ENCODE data around the gene PRR11. TPM values are rescaled to one million over a fixed set of nuclear protein-coding genes. Genes with fewer than 3 reads are reported as not detected.
"Not testable (repeated sequence)": the region's sequence is repeated elsewhere in the genome, so short reads cannot be mapped to it uniquely, and the experiment has no call there.

Gene PRR11
- total and polyA plus RNA-seq, 2 donors (not counting 1 experiment from before 2014, with no cell fraction given) = 6.1 to 18.9 TPM

- H3K4me1 ChIP-seq (ENCODE audit: control insufficient read depth, extremely low read depth, insufficient read depth, low read length) = no peaks in the 10 kb centered on the region
- no peak for DNase-seq (ENCODE audit: low read depth in 2 of 2)
- no peaks in the 10 kb centered on the region for H3K9me3 ChIP-seq (ENCODE audit: control insufficient read depth, insufficient read depth, low read depth, low read length)
- H3K36me3 ChIP-seq (ENCODE audit: control insufficient read depth, insufficient read depth, low read length) = peaks cover 2% of the 10 kb centered on the region
- no peak for TF ChIP-seq EZH2 (IDR thresholded peaks at IDR 0.05; ENCODE audit: low read length, missing control alignments)
- TF ChIP-seq, protein P1, sequence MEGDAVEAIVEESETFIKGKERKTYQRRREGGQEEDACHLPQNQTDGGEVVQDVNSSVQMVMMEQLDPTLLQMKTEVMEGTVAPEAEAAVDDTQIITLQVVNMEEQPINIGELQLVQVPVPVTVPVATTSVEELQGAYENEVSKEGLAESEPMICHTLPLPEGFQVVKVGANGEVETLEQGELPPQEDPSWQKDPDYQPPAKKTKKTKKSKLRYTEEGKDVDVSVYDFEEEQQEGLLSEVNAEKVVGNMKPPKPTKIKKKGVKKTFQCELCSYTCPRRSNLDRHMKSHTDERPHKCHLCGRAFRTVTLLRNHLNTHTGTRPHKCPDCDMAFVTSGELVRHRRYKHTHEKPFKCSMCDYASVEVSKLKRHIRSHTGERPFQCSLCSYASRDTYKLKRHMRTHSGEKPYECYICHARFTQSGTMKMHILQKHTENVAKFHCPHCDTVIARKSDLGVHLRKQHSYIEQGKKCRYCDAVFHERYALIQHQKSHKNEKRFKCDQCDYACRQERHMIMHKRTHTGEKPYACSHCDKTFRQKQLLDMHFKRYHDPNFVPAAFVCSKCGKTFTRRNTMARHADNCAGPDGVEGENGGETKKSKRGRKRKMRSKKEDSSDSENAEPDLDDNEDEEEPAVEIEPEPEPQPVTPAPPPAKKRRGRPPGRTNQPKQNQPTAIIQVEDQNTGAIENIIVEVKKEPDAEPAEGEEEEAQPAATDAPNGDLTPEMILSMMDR (conservative IDR thresholded peaks at IDR 0.05 in 1 of 2, IDR thresholded peaks at IDR 0.05 in 1 of 2; ENCODE audit: low read depth in 1 of 2, low read length in 2 of 2) = no peak
- no peak overlapping the region for H2AFZ ChIP-seq (ENCODE audit: low read length)
- no peak overlapping the region for H3K9ac ChIP-seq (ENCODE audit: insufficient read depth, low read length)
- no peak overlapping the region for H3K4me3 ChIP-seq (replicated peaks in 1 of 4; ENCODE audit: control extremely low read depth in 1 of 4, insufficient read depth in 1 of 4, low read depth in 3 of 4, low read length in 4 of 4)
- H3K27ac ChIP-seq (ENCODE audit: insufficient read depth, low read length) = no peak overlapping the region
- no peaks in the 10 kb centered on the region for H3K27me3 ChIP-seq (ENCODE audit: control insufficient read depth, insufficient read depth, low read length)
- H3K79me2 ChIP-seq (ENCODE audit: control insufficient read depth, insufficient read depth, low read length) = peaks cover 8% of the 10 kb centered on the region
- H3K4me2 ChIP-seq (ENCODE audit: extremely low read depth, insufficient read depth, low read length) = no peak overlapping the region
- no peaks in the 10 kb centered on the region for H4K20me1 ChIP-seq (ENCODE audit: control insufficient read depth, extremely low read depth, insufficient read depth, low read length)
Observed at GRCh38 chr17:59175076-59175475, 19.5 kb downstream of the PRR11 start.

- DNase-seq (ENCODE audit: low read depth in 2 of 2) = no peak
- no peaks in the 10 kb centered on the region for H3K4me1 ChIP-seq (ENCODE audit: control insufficient read depth, extremely low read depth, insufficient read depth, low read length)
- no peak overlapping the region for H3K27ac ChIP-seq (ENCODE audit: insufficient read depth, low read length)
- no peaks in the 10 kb centered on the region for H4K20me1 ChIP-seq (ENCODE audit: control insufficient read depth, extremely low read depth, insufficient read depth, low read length)
- H3K4me3 ChIP-seq (replicated peaks in 1 of 4; ENCODE audit: control extremely low read depth in 1 of 4, insufficient read depth in 1 of 4, low read depth in 3 of 4, low read length in 4 of 4) = no peak overlapping the region
- TF ChIP-seq, protein P1 (conservative IDR thresholded peaks at IDR 0.05 in 1 of 2, IDR thresholded peaks at IDR 0.05 in 1 of 2; ENCODE audit: low read depth in 1 of 2, low read length in 2 of 2) = no peak
- TF ChIP-seq EZH2 (IDR thresholded peaks at IDR 0.05; ENCODE audit: low read length, missing control alignments) = no peak
- H3K36me3 ChIP-seq (ENCODE audit: control insufficient read depth, insufficient read depth, low read length) = no peaks in the 10 kb centered on the region
- H3K9ac ChIP-seq (ENCODE audit: insufficient read depth, low read length) = no peak overlapping the region
- H3K79me2 ChIP-seq (ENCODE audit: control insufficient read depth, insufficient read depth, low read length) = peaks cover 8% of the 10 kb centered on the region
- H2AFZ ChIP-seq (ENCODE audit: low read length) = no peak overlapping the region
- no peaks in the 10 kb centered on the region for H3K27me3 ChIP-seq (ENCODE audit: control insufficient read depth, insufficient read depth, low read length)
- no peak overlapping the region for H3K4me2 ChIP-seq (ENCODE audit: extremely low read depth, insufficient read depth, low read length)
- no peaks in the 10 kb centered on the region for H3K9me3 ChIP-seq (ENCODE audit: control insufficient read depth, insufficient read depth, low read depth, low read length)
Observed at GRCh38 chr17:59178266-59178985, 22.9 kb downstream of the PRR11 start.

GRCh38 chr17:59179601-59180000 is 24.1 kb downstream of the PRR11 start:
- not testable (repeated sequence) for H2AFZ ChIP-seq (ENCODE audit: low read length); H3K9me3 ChIP-seq (ENCODE audit: control insufficient read depth, insufficient read depth, low read depth, low read length); H3K4me2 ChIP-seq (ENCODE audit: extremely low read depth, insufficient read depth, low read length); H3K4me3 ChIP-seq (replicated peaks in 1 of 4; ENCODE audit: control extremely low read depth in 1 of 4, insufficient read depth in 1 of 4, low read depth in 3 of 4, low read length in 4 of 4); H4K20me1 ChIP-seq (ENCODE audit: control insufficient read depth, extremely low read depth, insufficient read depth, low read length); H3K36me3 ChIP-seq (ENCODE audit: control insufficient read depth, insufficient read depth, low read length); DNase-seq (ENCODE audit: low read depth in 2 of 2); H3K79me2 ChIP-seq (ENCODE audit: control insufficient read depth, insufficient read depth, low read length); H3K9ac ChIP-seq (ENCODE audit: insufficient read depth, low read length); H3K27ac ChIP-seq (ENCODE audit: insufficient read depth, low read length); H3K4me1 ChIP-seq (ENCODE audit: control insufficient read depth, extremely low read depth, insufficient read depth, low read length); H3K27me3 ChIP-seq (ENCODE audit: control insufficient read depth, insufficient read depth, low read length)

All from fibroblast of lung (primary cell).